ENCODE measurements around the gene MRPL12. TPM values are rescaled to one million over a fixed set of nuclear protein-coding genes. Genes with fewer than 3 reads are reported as not detected.

Gene MRPL12
- total and polyA plus RNA-seq, 2 of the 8 experiments (the other 6 are each of a cell fraction or from before 2014, with no cell fraction given), result 120 to 141 TPM

DNA sequence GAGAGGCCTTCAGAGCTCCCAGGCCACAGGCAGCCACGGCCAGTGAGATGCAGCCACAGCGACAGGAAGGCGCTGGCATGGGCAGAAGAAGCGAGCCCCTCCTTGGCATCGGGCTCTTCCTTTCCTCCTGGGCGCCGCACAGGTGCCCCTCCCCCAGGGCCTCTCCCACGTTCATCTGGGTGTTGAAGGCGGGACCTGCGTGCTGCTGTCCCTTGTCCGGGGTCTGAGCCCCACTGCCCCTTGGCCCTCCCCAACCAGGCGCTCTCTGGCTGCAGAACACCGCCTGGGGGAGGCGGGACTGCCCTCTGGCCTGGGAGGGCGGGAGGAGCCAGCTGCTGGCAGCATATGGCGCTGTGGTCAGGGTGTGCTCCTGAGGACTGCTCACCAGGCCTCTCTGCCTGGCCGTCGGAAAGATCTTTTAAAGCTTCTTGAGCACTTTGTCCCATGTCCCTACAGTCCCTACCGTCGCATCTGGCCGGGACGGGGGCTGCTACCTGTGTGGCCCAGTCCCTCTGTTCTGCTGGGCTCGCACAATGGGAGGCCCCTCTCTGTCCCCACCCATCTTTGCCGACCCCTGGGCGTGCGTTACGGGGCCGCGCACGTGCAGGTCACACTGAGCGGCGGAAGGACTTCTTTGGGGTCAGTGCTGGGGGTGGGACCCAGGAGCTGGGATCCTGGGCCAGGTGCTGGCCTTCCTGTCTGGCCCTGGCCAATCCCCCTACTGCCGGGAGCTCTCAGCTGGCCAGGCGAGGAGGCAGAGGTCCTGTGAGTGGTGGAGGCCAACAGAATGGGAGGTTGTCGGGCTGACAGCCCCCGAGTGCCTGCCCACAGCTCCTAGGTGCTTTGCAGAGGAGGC, 10.6 kb downstream of the MRPL12 start:
- H4K5ac ChIP-seq (ENCODE audit: insufficient read length, low read depth, low read length), result no peak overlapping the region
- no peak overlapping the region; the same call in 1 of the 2 replicates for H2BK5ac ChIP-seq (ENCODE audit: low read depth, low read length)
- peaks cover 0 to 24% (median 18%) of the 10 kb centered on the region in 4 experiments; a peak in 5 of 7 replicates for H3K4me1 ChIP-seq (replicated peaks in 1 of 4; ENCODE audit: control insufficient read depth in 3 of 4, insufficient read depth in 4 of 4, low read length in 3 of 4)
- H2AFZ ChIP-seq (ENCODE audit: low read length), result no peak overlapping the region
- 89% methylated on average over 32 of the region's 36 CpGs; no CpG with 5 or more reads in 1 of the 2 experiments for WGBS, 2 experiments (ENCODE audit: extremely low coverage in 1 of 2, insufficient coverage in 1 of 2, insufficient read length in 1 of 2, insufficient replicate concordance in 2 of 2, low coverage in 1 of 2, low lambda C conversion rate in 2 of 2, missing lambda C conversion rate in 1 of 2)
- peak overlapping the region; percentile 82; the same call in 1 of the 2 replicates for H2AK5ac ChIP-seq (ENCODE audit: low read depth, low read length)
- H2BK15ac ChIP-seq (ENCODE audit: low read length), result no peak overlapping the region
- no peak overlapping the region for H2BK20ac ChIP-seq (ENCODE audit: low read length)
- H3K56ac ChIP-seq (replicated peaks; ENCODE audit: insufficient read length, low read depth, low read length), result no peak overlapping the region
- H3K36me3 ChIP-seq (ENCODE audit: control insufficient read depth in 2 of 4, insufficient read depth in 4 of 4, low read length in 3 of 4), result peaks cover 0 to 9% (median 0%) of the 10 kb centered on the region in 4 experiments; a peak in 3 of 8 replicates
- no peak overlapping the region for H4K91ac ChIP-seq (replicated peaks; ENCODE audit: insufficient read length, low read length)
- H3K9ac ChIP-seq (replicated peaks in 1 of 4; ENCODE audit: extremely low read depth in 1 of 4, low read depth in 3 of 4, low read length in 3 of 4), result peak overlapping the region in 1 of 4 experiments; percentile 50; a peak in 2 of 7 replicates
- peaks cover 3 to 10% of the 10 kb centered on the region in 2 experiments for H4K20me1 ChIP-seq (replicated peaks in 1 of 2; ENCODE audit: control insufficient read depth in 1 of 2, insufficient read depth in 2 of 2, low read length in 2 of 2)
- peak overlapping the region; percentile 44 to 86 (median 59); a peak in 4 of 8 replicates for H3K4me3 ChIP-seq (ENCODE audit: extremely low read depth in 1 of 4, insufficient read depth in 2 of 4, low read depth in 3 of 4, low read length in 4 of 4)
- ChIA-PET POLR2A (ENCODE audit: partially characterized antibody) (interaction anchor here (0.9 to 25.9 kb wide), 7 partner anchors 5 to 174 kb away, joined by 3 to 436 read pairs (median 5); partner anchors contain the start of genes ARL16, HGS, MRPL12 and SLC25A10), CTCF (ENCODE audit: partially characterized antibody) (interaction anchor here (0.6 to 2.2 kb wide), 8 partner anchors 11 to 156 kb away, joined by 3 to 6 read pairs (median 4); no protein-coding TSS in a partner anchor)
- no peaks in the 10 kb centered on the region; a peak in 2 of 7 replicates for H3K27me3 ChIP-seq (replicated peaks in 1 of 4; ENCODE audit: control insufficient read depth in 3 of 4, extremely low read depth in 1 of 4, insufficient read depth in 3 of 4, low read length in 3 of 4)
- H3K23ac ChIP-seq (ENCODE audit: insufficient read length), result no peak overlapping the region
- no peak overlapping the region for H3K18ac ChIP-seq (ENCODE audit: extremely low read depth, low read length)
- no peak overlapping the region for H3K27ac ChIP-seq (ENCODE audit: low read depth, low read length)
- FAIRE-seq, result no peak
- H3K79me2 ChIP-seq (ENCODE audit: control insufficient read depth in 1 of 2, insufficient read depth in 2 of 2, low read length in 2 of 2), result peaks cover 0 to 7% of the 10 kb centered on the region in 2 experiments; a peak in 1 of 4 replicates
- H3K9me3 ChIP-seq (ENCODE audit: insufficient read depth in 2 of 2, low read depth in 1 of 2, low read length in 1 of 2), result no peaks in the 10 kb centered on the region
- H3K4ac ChIP-seq (replicated peaks; ENCODE audit: insufficient read length, low read depth, low read length), result no peak overlapping the region
- peaks cover 10% of the 10 kb centered on the region for H3K79me1 ChIP-seq (ENCODE audit: low read depth, low read length)
- H4K8ac ChIP-seq (ENCODE audit: extremely low read depth, insufficient read depth, low read length), result no peak overlapping the region; the same call in 1 of the 2 replicates
- no peak overlapping the region for H2BK12ac ChIP-seq (ENCODE audit: low read depth, low read length)
- H3K4me2 ChIP-seq (ENCODE audit: insufficient read depth in 1 of 2, low read depth in 2 of 2, low read length in 2 of 2), result peak overlapping the region; percentile 77 to 87
- peaks cover 20% of the 10 kb centered on the region for H3K23me2 ChIP-seq (ENCODE audit: low read depth, low read length)
- no peak overlapping the region for H3K14ac ChIP-seq (ENCODE audit: insufficient read length)
- DNase-seq (ENCODE audit: low read depth in 1 of 2, low spot score in 2 of 2), result no peak
- H2BK120ac ChIP-seq (replicated peaks; ENCODE audit: low read depth, low read length), result no peak overlapping the region
- TF ChIP-seq SIN3A (conservative IDR thresholded peaks at IDR 0.05 in 1 of 2, IDR thresholded peaks at IDR 0.05 in 1 of 2; ENCODE audit: low read depth in 1 of 2, low read length in 2 of 2) (no peak), RNF2 (IDR thresholded peaks at IDR 0.05; ENCODE audit: borderline replicate concordance, low read depth, low read length, missing control alignments, poor library complexity, severe bottlenecking) (no peak), RAD21 (IDR thresholded peaks at IDR 0.05 in 1 of 2, conservative IDR thresholded peaks at IDR 0.05 in 1 of 2; ENCODE audit: low read depth in 2 of 2, low read length in 2 of 2) (no peak), RBBP5 (IDR thresholded peaks at IDR 0.05; ENCODE audit: borderline replicate concordance, low read depth, low read length) (no peak), CBX8 (IDR thresholded peaks at IDR 0.05; ENCODE audit: borderline replicate concordance, low read depth, low read length) (no peak), MAFK (IDR thresholded peaks at IDR 0.05; ENCODE audit: low read depth, low read length) (no peak), SUZ12 (IDR thresholded peaks at IDR 0.05; ENCODE audit: low read length) (no peak), EP300 (IDR thresholded peaks at IDR 0.05; ENCODE audit: borderline replicate concordance in 1 of 2, low read depth in 2 of 2, low read length in 2 of 2) (no peak), TEAD4 (IDR thresholded peaks at IDR 0.05; ENCODE audit: low read depth, low read length) (no peak)
